ENCODE data around the gene SLC25A22. TPM values are rescaled to one million over a fixed set of nuclear protein-coding genes. Genes with fewer than 3 reads are reported as not detected.

Gene SLC25A22
- polyA plus RNA-seq, 1 donor: 14.6 TPM

DNA sequence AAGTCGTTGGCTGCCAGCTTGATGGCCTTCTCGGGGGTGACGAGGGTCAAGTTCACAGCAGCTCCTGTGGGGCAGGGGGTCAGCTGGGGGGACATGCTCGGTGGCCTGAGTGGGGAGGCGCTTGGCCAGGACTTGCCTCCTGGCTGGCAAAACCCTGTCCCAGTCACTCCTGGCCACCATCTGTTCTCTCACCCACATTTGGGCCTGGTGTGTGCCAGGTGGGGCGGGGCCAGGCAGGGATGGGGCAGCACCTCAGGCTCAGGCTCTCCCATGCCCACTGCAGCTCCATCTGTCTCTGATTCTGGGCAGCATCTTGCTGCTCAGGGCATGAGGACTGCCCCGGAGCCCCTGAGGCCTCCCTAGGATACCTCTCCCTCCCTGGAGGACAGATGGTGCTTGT lies 4.5 kb downstream of the SLC25A22 start:
- no CpG with 5 or more reads among the region's 7 CpGs for WGBS (ENCODE audit: insufficient coverage, low lambda C conversion rate)
- Histone ChIP-seq H3K9me3 (ENCODE audit: control insufficient read depth, low read depth, low read length) (no peaks in the 10 kb centered on the region), H3K27ac (ENCODE audit: low read length) (no peak overlapping the region), H3K27me3 (ENCODE audit: control insufficient read depth, insufficient read depth, low read length) (peaks cover 14% of the 10 kb centered on the region), H3K4me3 (ENCODE audit: low read length) (no peak overlapping the region), H3K36me3 (ENCODE audit: control insufficient read depth, insufficient read depth, low read length) (peaks cover 16% of the 10 kb centered on the region), H3K4me1 (ENCODE audit: control insufficient read depth, insufficient read depth, low read length) (peaks cover 30% of the 10 kb centered on the region)
- DNase-seq: no peak

DNA sequence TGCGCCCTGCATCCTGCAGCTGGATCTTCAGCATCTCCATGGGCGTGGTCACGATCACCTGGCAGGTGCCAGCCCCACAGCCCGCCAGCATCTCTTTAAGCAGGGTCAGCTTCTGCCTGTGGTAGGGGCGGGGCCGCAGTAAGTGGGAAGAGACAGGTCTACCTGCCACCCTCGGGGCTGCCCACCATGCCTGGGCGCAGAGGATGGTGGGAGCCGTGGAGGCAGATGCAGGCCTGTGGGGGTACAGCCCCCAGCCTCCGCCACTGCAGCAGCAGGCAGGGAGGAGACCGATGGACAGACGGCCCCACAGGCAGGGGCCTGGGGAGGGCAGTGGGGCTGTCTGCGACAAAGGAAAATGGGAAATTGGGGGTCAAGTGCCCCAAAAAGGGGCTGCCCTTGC lies 5.2 kb downstream of the SLC25A22 start:
- H3K9me3 ChIP-seq (ENCODE audit: control insufficient read depth, low read depth, low read length): no peaks in the 10 kb centered on the region
- no peak overlapping the region for H3K4me3 ChIP-seq (ENCODE audit: low read length)
- no peak for DNase-seq
- WGBS (ENCODE audit: insufficient coverage, low lambda C conversion rate): no CpG with 5 or more reads among the region's 13 CpGs
- H3K36me3 ChIP-seq (ENCODE audit: control insufficient read depth, insufficient read depth, low read length): peaks cover 16% of the 10 kb centered on the region
- peaks cover 15% of the 10 kb centered on the region for H3K27me3 ChIP-seq (ENCODE audit: control insufficient read depth, insufficient read depth, low read length)
- H3K4me1 ChIP-seq (ENCODE audit: control insufficient read depth, insufficient read depth, low read length): peaks cover 27% of the 10 kb centered on the region
- H3K27ac ChIP-seq (ENCODE audit: low read length): no peak overlapping the region

DNA sequence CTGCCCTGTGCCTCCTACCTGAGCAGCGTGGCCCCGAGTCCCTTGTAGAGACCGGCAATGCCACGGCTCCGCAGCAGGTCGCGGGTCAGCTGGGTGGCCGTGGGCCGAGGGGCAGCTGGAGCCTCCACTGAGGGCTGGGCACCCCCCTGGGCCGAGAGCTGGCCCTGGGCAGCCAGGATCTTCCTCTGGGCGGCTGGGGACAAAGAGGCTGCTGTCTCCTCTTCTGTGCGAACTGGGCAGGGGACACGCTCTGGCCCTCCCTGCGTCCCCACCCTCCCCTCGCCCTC lies 5.6 kb downstream of the SLC25A22 start:
- H3K27me3 ChIP-seq (ENCODE audit: control insufficient read depth, insufficient read depth, low read length): peaks cover 15% of the 10 kb centered on the region
- no peak for DNase-seq
- no peak overlapping the region for H3K27ac ChIP-seq (ENCODE audit: low read length)
- no CpG with 5 or more reads among the region's 15 CpGs for WGBS (ENCODE audit: insufficient coverage, low lambda C conversion rate)
- H3K4me3 ChIP-seq (ENCODE audit: low read length): no peak overlapping the region
- H3K9me3 ChIP-seq (ENCODE audit: control insufficient read depth, low read depth, low read length): no peaks in the 10 kb centered on the region
- H3K4me1 ChIP-seq (ENCODE audit: control insufficient read depth, insufficient read depth, low read length): peaks cover 27% of the 10 kb centered on the region
- H3K36me3 ChIP-seq (ENCODE audit: control insufficient read depth, insufficient read depth, low read length): peaks cover 16% of the 10 kb centered on the region

DNA sequence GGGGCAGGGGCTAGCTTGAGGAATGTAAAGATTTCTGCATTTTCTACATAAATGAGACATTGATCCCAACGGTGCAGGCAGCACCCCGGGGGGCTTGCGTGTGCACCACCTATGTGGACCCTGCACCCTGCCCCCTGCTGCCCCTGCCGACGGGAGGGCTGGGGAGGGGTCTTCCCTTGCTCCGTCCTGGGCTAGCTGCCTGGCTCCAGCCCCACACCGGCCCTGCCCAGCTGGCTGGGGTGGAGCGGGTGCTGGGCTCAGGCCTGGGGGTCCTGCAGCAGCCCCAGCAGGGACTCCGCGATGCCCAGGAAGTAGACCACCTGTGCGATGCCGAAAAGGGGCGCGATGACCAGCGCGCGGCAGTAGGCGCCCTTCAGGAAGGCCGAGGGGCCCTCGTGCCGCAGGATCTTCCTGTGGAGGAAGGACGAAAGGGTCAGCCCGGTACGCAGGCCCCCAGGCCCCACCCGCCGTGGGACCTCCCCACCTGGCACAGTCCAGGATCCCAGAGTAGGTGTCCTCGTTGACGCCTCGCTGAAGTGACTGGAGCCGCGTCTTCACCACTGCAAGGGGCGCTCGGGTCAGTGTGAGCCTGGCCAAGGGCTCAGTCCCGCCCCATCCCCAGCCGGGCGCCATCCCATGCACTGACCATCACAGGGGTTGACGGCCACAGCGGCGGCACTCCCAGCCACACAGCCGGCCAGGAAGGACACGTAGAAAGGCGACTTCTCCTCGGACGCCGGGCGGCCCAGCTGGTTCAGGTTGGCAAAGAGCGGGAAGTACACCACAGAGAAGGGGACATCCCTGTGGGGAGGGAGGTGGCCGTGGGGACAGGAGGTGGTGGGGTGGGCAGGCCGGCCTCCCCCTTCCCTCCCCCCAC lies 6.2 kb downstream of the SLC25A22 start:
- H3K4me3 ChIP-seq (ENCODE audit: low read length): no peak overlapping the region
- no peak overlapping the region for H3K27ac ChIP-seq (ENCODE audit: low read length)
- no CpG with 5 or more reads among the region's 49 CpGs for WGBS (ENCODE audit: insufficient coverage, low lambda C conversion rate)
- peaks cover 24% of the 10 kb centered on the region for H3K4me1 ChIP-seq (ENCODE audit: control insufficient read depth, insufficient read depth, low read length)
- no peak for DNase-seq
- peaks cover 16% of the 10 kb centered on the region for H3K36me3 ChIP-seq (ENCODE audit: control insufficient read depth, insufficient read depth, low read length)
- peaks cover 15% of the 10 kb centered on the region for H3K27me3 ChIP-seq (ENCODE audit: control insufficient read depth, insufficient read depth, low read length)
- no peaks in the 10 kb centered on the region for H3K9me3 ChIP-seq (ENCODE audit: control insufficient read depth, low read depth, low read length)

DNA sequence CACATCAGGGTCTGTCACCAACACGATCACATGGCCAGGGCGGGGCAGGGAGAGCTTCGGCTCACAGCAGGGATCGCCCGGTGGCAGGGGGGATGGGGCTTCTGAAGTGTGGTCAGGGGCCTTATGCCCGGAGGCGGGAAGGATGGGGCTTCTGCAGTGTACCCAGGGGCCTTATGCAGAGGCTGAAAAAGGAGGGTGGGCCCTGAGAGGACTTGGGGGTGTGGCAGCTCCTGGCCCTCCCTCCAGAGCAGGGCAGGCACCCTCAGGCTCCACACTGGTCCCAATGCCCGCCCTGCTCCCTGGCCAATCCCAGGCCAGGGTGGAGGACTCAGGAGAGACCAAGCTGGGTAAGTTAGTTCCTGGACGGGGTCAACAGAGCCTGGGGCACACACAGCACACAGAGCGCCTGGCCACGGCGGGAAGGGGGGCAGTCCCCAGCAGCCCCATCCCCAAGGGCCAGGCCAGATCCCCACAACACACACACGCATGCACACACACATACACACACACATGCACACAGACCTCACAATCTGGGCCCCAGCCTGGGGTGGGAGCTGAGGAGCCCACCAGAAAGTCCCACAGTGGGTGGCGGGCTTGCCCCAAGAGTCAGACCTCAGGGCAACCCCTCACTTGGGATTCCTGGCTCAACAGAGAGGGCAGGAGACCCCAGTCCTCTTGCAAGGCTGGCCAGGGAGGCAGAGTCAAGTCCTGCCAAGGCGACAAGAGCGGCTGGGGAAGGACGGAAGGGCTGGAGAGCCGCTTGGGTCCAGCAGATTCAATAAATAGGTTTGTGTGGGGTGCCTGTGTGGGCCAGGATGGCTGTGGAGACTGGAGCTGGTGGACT lies 7.1 kb downstream of the SLC25A22 start:
- Histone ChIP-seq H3K4me1 (ENCODE audit: control insufficient read depth, insufficient read depth, low read length) (peaks cover 16% of the 10 kb centered on the region), H3K27ac (ENCODE audit: low read length) (no peak overlapping the region), H3K27me3 (ENCODE audit: control insufficient read depth, insufficient read depth, low read length) (peaks cover 15% of the 10 kb centered on the region), H3K4me3 (ENCODE audit: low read length) (no peak overlapping the region), H3K9me3 (ENCODE audit: control insufficient read depth, low read depth, low read length) (no peaks in the 10 kb centered on the region), H3K36me3 (ENCODE audit: control insufficient read depth, insufficient read depth, low read length) (peaks cover 16% of the 10 kb centered on the region)
- no CpG with 5 or more reads among the region's 18 CpGs for WGBS (ENCODE audit: insufficient coverage, low lambda C conversion rate)
- DNase-seq: no peak

DNA sequence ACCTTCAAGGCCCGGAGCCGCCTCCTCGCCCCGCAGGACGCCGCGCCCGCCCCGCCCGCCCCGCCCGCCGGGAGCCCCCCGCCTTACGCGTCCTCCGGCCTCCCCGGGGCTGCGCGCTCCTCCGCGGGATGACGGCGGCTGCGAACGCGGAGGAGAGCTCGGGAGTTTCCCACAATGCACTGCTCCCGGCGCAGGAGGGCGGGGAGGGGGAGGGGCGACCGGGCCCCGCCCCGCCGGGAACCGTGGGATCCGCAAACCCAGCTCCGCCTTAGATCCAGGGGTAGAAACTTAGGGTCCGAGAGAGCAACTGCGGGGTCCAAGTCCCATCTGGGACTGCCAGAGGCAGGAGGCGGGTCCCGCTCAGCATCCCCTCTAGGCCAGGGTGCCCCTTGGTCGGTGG lies 8.1 kb downstream of the SLC25A22 start, which contains the start of gene CEND1:
Gene CEND1, minus strand, starts transcription at position 148 of the 400 bp plus-strand sequence. CDS start 1,514 bp downstream, outside the sequence.
- peak within 1 kb of the TSS; percentile 16 for H3K4me3 ChIP-seq (ENCODE audit: low read length)
- peaks cover 16% of the 10 kb centered on the region for H3K36me3 ChIP-seq (ENCODE audit: control insufficient read depth, insufficient read depth, low read length)
- peaks cover 6% of the 10 kb centered on the region for H3K4me1 ChIP-seq (ENCODE audit: control insufficient read depth, insufficient read depth, low read length)
- H3K9me3 ChIP-seq (ENCODE audit: control insufficient read depth, low read depth, low read length): no peaks in the 10 kb centered on the region
- H3K27me3 ChIP-seq (ENCODE audit: control insufficient read depth, insufficient read depth, low read length): peaks cover 15% of the 10 kb centered on the region
- DNase-seq: peak in 1 of 2 donors; percentile 21
- no peak within 1 kb of the TSS for H3K27ac ChIP-seq (ENCODE audit: low read length)
- no CpG with 5 or more reads among the region's 44 CpGs for WGBS (ENCODE audit: insufficient coverage, low lambda C conversion rate)

DNA sequence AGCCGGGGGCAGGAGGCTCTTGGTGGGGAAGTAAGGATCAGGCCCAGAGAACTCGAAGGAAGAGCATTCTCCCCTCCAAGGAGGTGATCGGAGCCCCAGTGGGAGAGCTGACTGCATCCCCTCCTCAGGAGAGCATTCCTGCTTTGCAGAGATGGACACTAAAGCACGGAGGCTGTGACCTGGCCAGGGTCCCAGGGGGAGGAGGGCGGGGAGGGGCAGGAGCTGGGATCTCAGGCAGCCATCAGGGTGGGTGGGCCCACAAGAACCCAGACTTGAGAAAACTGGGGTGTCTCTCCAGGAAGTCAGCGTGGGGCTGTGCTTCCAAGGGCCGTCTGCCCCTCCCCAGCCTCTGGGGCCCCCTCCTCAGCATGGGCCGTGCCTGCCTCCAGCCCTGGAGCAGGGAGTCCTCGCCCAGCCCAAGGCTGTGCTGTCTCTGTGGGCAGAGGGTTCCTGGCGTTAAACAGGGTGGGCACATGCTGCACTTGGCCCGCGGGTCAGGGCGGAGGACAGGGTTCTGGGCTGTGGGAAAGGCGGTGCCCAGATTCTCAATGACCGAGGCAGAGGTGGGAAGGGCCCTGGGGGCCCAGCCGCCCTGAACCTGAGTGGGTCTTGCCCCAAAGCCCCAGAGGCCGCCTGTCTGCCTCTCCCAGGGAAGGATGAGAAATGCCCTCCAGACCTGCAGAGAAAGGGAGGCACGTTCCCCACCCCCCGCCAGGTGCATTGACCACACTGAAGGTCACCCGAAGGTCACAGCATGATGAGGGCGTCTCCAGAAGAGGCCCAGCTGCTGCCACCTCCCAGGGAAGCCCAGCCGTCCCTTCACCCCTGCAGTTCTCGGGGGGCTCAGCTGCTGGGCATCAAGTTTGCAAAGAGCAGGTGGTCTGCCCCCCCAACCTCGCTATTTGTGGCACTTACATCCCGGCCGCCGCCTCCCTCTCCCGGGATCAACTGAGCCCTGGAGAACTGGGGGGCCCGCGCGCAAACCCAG lies 8.8 kb downstream of the SLC25A22 start:
- Histone ChIP-seq H3K4me3 (ENCODE audit: low read length) (peak overlapping the region; percentile 16), H3K36me3 (ENCODE audit: control insufficient read depth, insufficient read depth, low read length) (peaks cover 12% of the 10 kb centered on the region), H3K4me1 (ENCODE audit: control insufficient read depth, insufficient read depth, low read length) (no peaks in the 10 kb centered on the region), H3K27me3 (ENCODE audit: control insufficient read depth, insufficient read depth, low read length) (peaks cover 15% of the 10 kb centered on the region), H3K27ac (ENCODE audit: low read length) (no peak overlapping the region), H3K9me3 (ENCODE audit: control insufficient read depth, low read depth, low read length) (no peaks in the 10 kb centered on the region)
- no CpG with 5 or more reads among the region's 31 CpGs for WGBS (ENCODE audit: insufficient coverage, low lambda C conversion rate)
- DNase-seq: no peak

DNA sequence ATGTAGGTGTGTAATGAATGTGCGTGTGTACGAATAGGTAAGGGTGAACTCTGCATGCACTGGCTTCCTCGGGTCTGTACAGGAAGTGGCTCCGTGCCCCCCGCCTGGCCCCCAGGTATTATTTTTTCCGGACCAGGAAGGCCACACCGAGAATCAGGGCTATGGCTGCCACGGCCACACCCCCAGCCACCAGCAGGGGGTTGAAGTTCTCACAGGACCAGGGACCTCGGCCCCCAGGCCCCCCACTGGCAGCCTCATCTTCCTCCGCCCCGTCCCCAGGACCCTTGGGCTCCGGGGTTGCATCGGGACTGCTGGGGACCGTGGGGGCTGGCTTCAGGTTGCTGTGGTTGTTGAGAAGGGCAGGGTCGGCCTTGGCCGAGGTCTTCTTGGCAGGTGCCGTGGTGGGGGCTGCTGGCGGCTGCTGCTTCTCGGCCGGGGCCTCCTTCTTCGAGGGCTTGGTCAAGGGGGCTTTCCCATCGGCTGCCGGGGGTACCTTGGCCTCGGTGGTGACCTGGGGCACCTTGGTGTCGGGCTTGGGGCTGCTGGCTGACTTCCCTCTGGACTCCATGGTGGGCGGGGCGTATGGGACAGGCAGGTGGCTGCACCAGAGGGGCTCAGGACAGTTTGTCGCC lies 10.0 kb downstream of the SLC25A22 start:
- Histone ChIP-seq H3K4me1 (ENCODE audit: control insufficient read depth, insufficient read depth, low read length) (peaks cover 5% of the 10 kb centered on the region), H3K27ac (ENCODE audit: low read length) (no peak overlapping the region), H3K27me3 (ENCODE audit: control insufficient read depth, insufficient read depth, low read length) (peaks cover 15% of the 10 kb centered on the region), H3K4me3 (ENCODE audit: low read length) (no peak overlapping the region), H3K9me3 (ENCODE audit: control insufficient read depth, low read depth, low read length) (no peaks in the 10 kb centered on the region), H3K36me3 (ENCODE audit: control insufficient read depth, insufficient read depth, low read length) (peaks cover 3% of the 10 kb centered on the region)
- no CpG with 5 or more reads among the region's 28 CpGs for WGBS (ENCODE audit: insufficient coverage, low lambda C conversion rate)
- DNase-seq: no peak

DNA sequence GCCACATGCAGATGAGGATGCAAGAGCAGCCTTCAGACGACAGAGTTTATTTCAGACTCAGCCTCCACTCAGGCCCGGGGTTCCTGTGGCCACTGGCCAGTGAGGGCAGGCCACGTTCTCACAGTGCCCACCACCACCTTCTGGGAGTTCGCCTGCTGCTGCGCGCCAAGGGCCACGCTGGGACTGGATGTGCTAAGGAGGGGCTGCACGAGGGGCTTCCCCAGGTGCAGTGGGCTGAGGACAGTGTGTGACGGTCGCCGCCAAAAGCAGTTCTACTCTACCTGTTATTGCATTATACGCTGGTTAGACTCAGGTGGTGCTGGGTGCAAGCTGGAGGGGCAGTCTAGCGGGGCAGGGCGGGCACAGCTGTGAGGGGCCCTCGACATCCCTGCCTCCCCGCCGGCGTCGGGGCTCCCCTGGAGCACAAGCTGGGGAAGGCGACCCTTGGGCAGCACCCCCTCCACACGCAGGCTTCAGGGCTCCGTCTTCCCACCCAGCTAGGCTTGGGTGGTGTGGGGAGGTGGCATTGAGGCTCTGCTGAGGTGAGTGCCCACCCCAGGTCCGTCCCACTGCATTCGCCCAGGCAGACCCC lies 10.9 kb downstream of the SLC25A22 start:
- Histone ChIP-seq H3K27ac (ENCODE audit: low read length) (no peak overlapping the region), H3K27me3 (ENCODE audit: control insufficient read depth, insufficient read depth, low read length) (peaks cover 15% of the 10 kb centered on the region), H3K9me3 (ENCODE audit: control insufficient read depth, low read depth, low read length) (no peaks in the 10 kb centered on the region), H3K4me1 (ENCODE audit: control insufficient read depth, insufficient read depth, low read length) (peaks cover 11% of the 10 kb centered on the region), H3K36me3 (ENCODE audit: control insufficient read depth, insufficient read depth, low read length) (peaks cover 2% of the 10 kb centered on the region), H3K4me3 (ENCODE audit: low read length) (no peak overlapping the region)
- no peak for DNase-seq
- no CpG with 5 or more reads among the region's 24 CpGs for WGBS (ENCODE audit: insufficient coverage, low lambda C conversion rate)
